Fibroblast of lung (primary cell): Measurements from ENCODE around the gene RETSAT. TPM values are rescaled to one million over a fixed set of nuclear protein-coding genes. Genes with fewer than 3 reads are reported as not detected.

Experiments used
- DNase-seq, 2 donors: peaks; one replicate each; pipeline versions ENCODE4 v3.0.0 to v3.0.0-alpha.2; 2010; ENCODE audit warnings: low read depth in 2 of 2
- H2AFZ ChIP-seq: 2 replicates; pipeline ENCODE4 v1.5.1; 2012; ENCODE audit warnings: low read length, control low read depth, inconsistent platforms
- H3K27ac ChIP-seq: 2 replicates; pipeline ENCODE4 v1.5.1; 2011; ENCODE audit warnings: low read length, control low read depth; ENCODE audit not compliant: insufficient read depth
- H3K27me3 ChIP-seq: 2 replicates; pipeline ENCODE4 v1.5.1; 2011; ENCODE audit warnings: mild to moderate bottlenecking, low read length; ENCODE audit not compliant: control insufficient read depth, insufficient read depth
- H3K36me3 ChIP-seq: 2 replicates; pipeline ENCODE4 v1.5.1; 2011; ENCODE audit warnings: low read length; ENCODE audit not compliant: control insufficient read depth, insufficient read depth
- H3K4me1 ChIP-seq: 2 replicates; pipeline ENCODE4 v1.5.1; 2011; ENCODE audit warnings: low read length; ENCODE audit not compliant: control insufficient read depth, insufficient read depth; ENCODE audit errors: extremely low read depth
- H3K4me2 ChIP-seq: 2 replicates; pipeline ENCODE4 v1.5.1; 2011; ENCODE audit warnings: low read length, control low read depth; ENCODE audit not compliant: insufficient read depth; ENCODE audit errors: extremely low read depth
- H3K4me3 ChIP-seq, 4 experiments: fragments of 200-600 bp in 1 of 4; sonication (generic) in 1 of 4; replicated peaks in 1 of 4; 2 replicates each; pipeline ENCODE4 v1.5.1; 2011 to 2016; ENCODE audit warnings: low read length in 4 of 4, low read depth in 3 of 4, mild to moderate bottlenecking in 3 of 4, control low read depth in 2 of 4, inconsistent platforms in 1 of 4, mixed read lengths in 1 of 4; ENCODE audit not compliant: insufficient read depth in 1 of 4; ENCODE audit errors: control extremely low read depth in 1 of 4
- H3K79me2 ChIP-seq: 2 replicates; pipeline ENCODE4 v1.5.1; 2012; ENCODE audit warnings: mild to moderate bottlenecking, low read length, inconsistent platforms; ENCODE audit not compliant: control insufficient read depth, insufficient read depth
- H3K9ac ChIP-seq: 2 replicates; pipeline ENCODE4 v1.5.1; 2011; ENCODE audit warnings: mild to moderate bottlenecking, low read length, control low read depth; ENCODE audit not compliant: insufficient read depth
- H3K9me3 ChIP-seq: 2 replicates; pipeline ENCODE4 v1.5.1; 2012; ENCODE audit warnings: low read depth, low read length; ENCODE audit not compliant: control insufficient read depth, insufficient read depth
- H4K20me1 ChIP-seq: 2 replicates; pipeline ENCODE4 v1.5.1; 2011; ENCODE audit warnings: low read length; ENCODE audit not compliant: control insufficient read depth, insufficient read depth; ENCODE audit errors: extremely low read depth
- CTCF ChIP-seq, 2 donors: IDR thresholded peaks in 1 of 2; conservative IDR thresholded peaks in 1 of 2; 1 replicate in 1 of 2; 2 replicates in 1 of 2; pipeline ENCODE4 v1.5.1; 2011 to 2012; ENCODE audit warnings: low read length in 2 of 2, control low read depth in 1 of 2, inconsistent platforms in 1 of 2, low read depth in 1 of 2, mild to moderate bottlenecking in 1 of 2
- EZH2 ChIP-seq: IDR thresholded peaks from 2 replicates; pipeline ENCODE4 v1.5.1; 2012; ENCODE audit warnings: low read length, control low read depth, mild to moderate bottlenecking; ENCODE audit errors: missing control alignments
- polyA plus RNA-seq, 2 donors: library from polyadenylated mRNA; depleted of rRNA in 1 of 2; stranded (reverse) in 1 of 2; unstranded in 1 of 2; fragments of >200 nt; gene quantifications; 2 replicates each; pipeline ENCODE4 v1.2.1, GENCODE V29; 2011 to 2012; ENCODE audit warnings: missing spikeins in 1 of 2
- total RNA-seq: library from RNA; depleted of rRNA; stranded (reverse); fragments of >200 nt; gene quantifications from 2 replicates; pipeline ENCODE4 v1.2.1, GENCODE V29; 2014

Gene RETSAT
- total and polyA plus RNA-seq, 2 donors (not counting 1 experiment from before 2014, with no cell fraction given) = 38.6 to 87.0 TPM

DNA sequence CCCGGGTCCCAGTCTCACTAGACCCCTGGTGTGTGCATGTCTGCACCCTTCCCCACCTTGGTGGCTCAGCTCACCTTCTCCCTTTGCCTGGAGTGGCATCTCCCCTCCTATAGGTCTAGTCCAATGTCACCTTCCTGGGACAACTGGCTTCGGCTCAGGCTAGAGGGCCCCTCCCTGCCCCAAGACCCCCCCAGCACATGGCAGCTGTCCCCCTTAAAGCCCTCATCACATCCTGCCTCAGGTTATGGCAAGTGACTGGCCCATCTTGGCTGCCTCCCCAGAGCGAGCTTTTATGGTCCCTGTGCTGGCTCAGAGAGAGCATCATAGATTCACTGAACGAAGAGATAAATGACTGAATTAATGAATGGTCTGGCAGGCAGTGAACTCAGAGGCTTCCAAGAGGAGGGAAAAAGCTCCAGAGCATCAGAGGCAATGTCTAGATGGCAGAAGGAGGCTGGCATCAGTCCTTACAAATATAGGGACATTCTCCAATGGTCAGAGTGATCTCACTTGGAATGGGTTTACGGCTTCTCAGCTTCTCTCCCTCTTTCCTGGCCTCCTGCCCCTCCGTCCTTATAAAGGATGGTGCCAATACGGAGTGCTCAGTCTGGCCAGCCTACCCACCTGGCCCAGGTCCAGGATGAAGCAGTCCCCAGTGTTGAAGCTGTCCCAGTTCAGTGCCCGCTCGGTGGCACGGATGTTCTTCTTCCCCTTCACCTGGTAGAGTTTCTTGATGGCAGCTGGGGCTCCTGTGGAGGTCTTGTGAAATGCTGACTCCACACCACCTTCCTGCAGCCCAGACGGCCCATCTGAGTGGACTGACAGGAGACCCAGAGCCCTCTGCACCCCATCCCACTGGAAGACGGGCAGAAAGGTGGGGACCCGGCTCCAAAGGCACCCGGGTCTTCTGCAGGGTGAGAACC is 46.5 kb upstream of the RETSAT start:
- H3K9me3 ChIP-seq = no peaks in the 10 kb centered on the region
- H3K9ac ChIP-seq = no peak overlapping the region
- H3K36me3 ChIP-seq = no peaks in the 10 kb centered on the region
- H3K4me1 ChIP-seq = no peaks in the 10 kb centered on the region
- H3K79me2 ChIP-seq = no peaks in the 10 kb centered on the region
- no peak overlapping the region for H2AFZ ChIP-seq
- H3K27ac ChIP-seq = no peak overlapping the region
- no peak for DNase-seq
- no peaks in the 10 kb centered on the region for H3K27me3 ChIP-seq
- H4K20me1 ChIP-seq = no peaks in the 10 kb centered on the region
- no peak for TF ChIP-seq EZH2
- TF ChIP-seq CTCF (conservative IDR thresholded peaks at IDR 0.05 in 1 of 2, IDR thresholded peaks at IDR 0.05 in 1 of 2; ENCODE audit: low read depth in 1 of 2, low read length in 2 of 2) = no peak
- H3K4me2 ChIP-seq = no peak overlapping the region
- no peak overlapping the region for H3K4me3 ChIP-seq

GRCh38 chr2:85400023-85400422 is 45.7 kb upstream of the RETSAT start:
- no peak overlapping the region for H3K4me3 ChIP-seq
- H3K36me3 ChIP-seq = peaks cover 2% of the 10 kb centered on the region
- H2AFZ ChIP-seq = no peak overlapping the region
- no peak overlapping the region for H3K4me2 ChIP-seq
- no peaks in the 10 kb centered on the region for H3K4me1 ChIP-seq
- H3K27ac ChIP-seq = no peak overlapping the region
- H3K9me3 ChIP-seq = no peaks in the 10 kb centered on the region
- no peak overlapping the region for H3K9ac ChIP-seq
- TF ChIP-seq CTCF (conservative IDR thresholded peaks at IDR 0.05 in 1 of 2, IDR thresholded peaks at IDR 0.05 in 1 of 2; ENCODE audit: low read depth in 1 of 2, low read length in 2 of 2) = no peak
- TF ChIP-seq EZH2 = no peak
- H4K20me1 ChIP-seq = no peaks in the 10 kb centered on the region
- H3K79me2 ChIP-seq = no peaks in the 10 kb centered on the region
- no peak for DNase-seq
- H3K27me3 ChIP-seq = no peaks in the 10 kb centered on the region

GRCh38 chr2:85399183-85399455 is 44.8 kb upstream of the RETSAT start:
- no peak overlapping the region for H2AFZ ChIP-seq
- H3K9ac ChIP-seq = no peak overlapping the region
- peaks cover 2% of the 10 kb centered on the region for H3K36me3 ChIP-seq
- no peaks in the 10 kb centered on the region for H3K79me2 ChIP-seq
- no peak overlapping the region for H3K27ac ChIP-seq
- no peaks in the 10 kb centered on the region for H3K9me3 ChIP-seq
- no peaks in the 10 kb centered on the region for H3K27me3 ChIP-seq
- DNase-seq = no peak
- H3K4me2 ChIP-seq = no peak overlapping the region
- no peak for TF ChIP-seq CTCF (conservative IDR thresholded peaks at IDR 0.05 in 1 of 2, IDR thresholded peaks at IDR 0.05 in 1 of 2; ENCODE audit: low read depth in 1 of 2, low read length in 2 of 2)
- no peak for TF ChIP-seq EZH2
- H4K20me1 ChIP-seq = no peaks in the 10 kb centered on the region
- peaks cover 4% of the 10 kb centered on the region for H3K4me1 ChIP-seq
- no peak overlapping the region for H3K4me3 ChIP-seq
